Measurements from ENCODE around the gene BANP. TPM values are rescaled to one million over a fixed set of nuclear protein-coding genes. Genes with fewer than 3 reads are reported as not detected.
"Not testable (repeated sequence)": the region's sequence is repeated elsewhere in the genome, so short reads cannot be mapped to it uniquely, and the experiment has no call there.

BANP gene
- total RNA-seq, 1 donor from 2014 or later = 25.5 TPM

GRCh38 chr16:88038526-88038908 lies 87.3 kb downstream of the BANP start:
- not testable (repeated sequence) for H3K27me3 Mint-ChIP-seq (ENCODE audit: unreplicated experiment); H3K36me3 Mint-ChIP-seq (ENCODE audit: unreplicated experiment); H3K9me3 Mint-ChIP-seq (ENCODE audit: unreplicated experiment); DNase-seq; H3K4me3 Mint-ChIP-seq (ENCODE audit: unreplicated experiment); H3K27ac Mint-ChIP-seq (ENCODE audit: unreplicated experiment)
- peaks cover 18% of the 10 kb centered on the region for H3K4me1 Mint-ChIP-seq (ENCODE audit: low read depth, unreplicated experiment)

- DNase-seq = no peak
- no peak for TF ChIP-seq CTCF (IDR thresholded peaks at IDR 0.05; ENCODE audit: partially characterized antibody, unreplicated experiment)
- Mint-ChIP-seq H3K9me3 (ENCODE audit: unreplicated experiment) (no peaks in the 10 kb centered on the region), H3K36me3 (ENCODE audit: unreplicated experiment) (no peaks in the 10 kb centered on the region), H3K27me3 (ENCODE audit: unreplicated experiment) (peaks cover 9% of the 10 kb centered on the region), H3K27ac (ENCODE audit: unreplicated experiment) (no peak overlapping the region), H3K4me1 (ENCODE audit: low read depth, unreplicated experiment) (peaks cover 26% of the 10 kb centered on the region), H3K4me3 (ENCODE audit: unreplicated experiment) (no peak overlapping the region)
Measured at GRCh38 chr16:88039591-88039990, 88.4 kb downstream of the BANP start.

GRCh38 chr16:88040196-88040876 lies 89.1 kb downstream of the BANP start:
- H3K36me3 Mint-ChIP-seq (ENCODE audit: unreplicated experiment); H3K4me3 Mint-ChIP-seq (ENCODE audit: unreplicated experiment); H3K9me3 Mint-ChIP-seq (ENCODE audit: unreplicated experiment); H3K27me3 Mint-ChIP-seq (ENCODE audit: unreplicated experiment); DNase-seq: not testable (repeated sequence)
- H3K4me1 Mint-ChIP-seq (ENCODE audit: low read depth, unreplicated experiment) = peaks cover 27% of the 10 kb centered on the region
- peak overlapping the region; percentile 33 for H3K27ac Mint-ChIP-seq (ENCODE audit: unreplicated experiment)

DNA sequence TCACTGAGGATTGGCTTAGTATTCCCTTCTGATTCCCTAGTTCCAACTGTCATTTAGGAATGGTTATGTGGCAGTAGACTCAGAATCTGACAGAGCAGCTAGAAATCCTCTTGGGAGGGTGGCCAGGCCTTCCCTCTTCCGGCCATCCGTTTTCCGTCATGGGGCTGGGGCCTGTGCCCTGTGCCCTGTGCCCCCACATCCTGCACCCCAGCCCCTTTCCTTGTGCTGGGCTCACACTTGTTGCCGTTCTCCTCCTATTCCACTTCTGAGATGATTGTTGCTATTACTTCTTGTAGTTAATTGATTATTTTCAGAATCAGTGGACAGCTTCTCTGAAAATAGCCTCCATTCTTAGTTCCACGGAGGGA lies 89.6 kb downstream of the BANP start:
- Mint-ChIP-seq H3K27ac (ENCODE audit: unreplicated experiment) (peak overlapping the region; percentile 33), H3K4me1 (ENCODE audit: low read depth, unreplicated experiment) (peaks cover 27% of the 10 kb centered on the region)
- H3K27me3 Mint-ChIP-seq (ENCODE audit: unreplicated experiment); H3K4me3 Mint-ChIP-seq (ENCODE audit: unreplicated experiment); DNase-seq; H3K36me3 Mint-ChIP-seq (ENCODE audit: unreplicated experiment); H3K9me3 Mint-ChIP-seq (ENCODE audit: unreplicated experiment): not testable (repeated sequence)

- not testable (repeated sequence) for H3K27me3 Mint-ChIP-seq (ENCODE audit: unreplicated experiment); H3K9me3 Mint-ChIP-seq (ENCODE audit: unreplicated experiment); H3K27ac Mint-ChIP-seq (ENCODE audit: unreplicated experiment); H3K36me3 Mint-ChIP-seq (ENCODE audit: unreplicated experiment); H3K4me3 Mint-ChIP-seq (ENCODE audit: unreplicated experiment); DNase-seq
- H3K4me1 Mint-ChIP-seq (ENCODE audit: low read depth, unreplicated experiment) = peaks cover 27% of the 10 kb centered on the region
Measured at GRCh38 chr16:88041506-88041905, 90.3 kb downstream of the BANP start.

- H3K4me3 Mint-ChIP-seq (ENCODE audit: unreplicated experiment); H3K27me3 Mint-ChIP-seq (ENCODE audit: unreplicated experiment); DNase-seq; H3K36me3 Mint-ChIP-seq (ENCODE audit: unreplicated experiment); H3K27ac Mint-ChIP-seq (ENCODE audit: unreplicated experiment); H3K9me3 Mint-ChIP-seq (ENCODE audit: unreplicated experiment): not testable (repeated sequence)
- peaks cover 27% of the 10 kb centered on the region for H3K4me1 Mint-ChIP-seq (ENCODE audit: low read depth, unreplicated experiment)
Measured at GRCh38 chr16:88041986-88042562, 90.8 kb downstream of the BANP start.

DNA sequence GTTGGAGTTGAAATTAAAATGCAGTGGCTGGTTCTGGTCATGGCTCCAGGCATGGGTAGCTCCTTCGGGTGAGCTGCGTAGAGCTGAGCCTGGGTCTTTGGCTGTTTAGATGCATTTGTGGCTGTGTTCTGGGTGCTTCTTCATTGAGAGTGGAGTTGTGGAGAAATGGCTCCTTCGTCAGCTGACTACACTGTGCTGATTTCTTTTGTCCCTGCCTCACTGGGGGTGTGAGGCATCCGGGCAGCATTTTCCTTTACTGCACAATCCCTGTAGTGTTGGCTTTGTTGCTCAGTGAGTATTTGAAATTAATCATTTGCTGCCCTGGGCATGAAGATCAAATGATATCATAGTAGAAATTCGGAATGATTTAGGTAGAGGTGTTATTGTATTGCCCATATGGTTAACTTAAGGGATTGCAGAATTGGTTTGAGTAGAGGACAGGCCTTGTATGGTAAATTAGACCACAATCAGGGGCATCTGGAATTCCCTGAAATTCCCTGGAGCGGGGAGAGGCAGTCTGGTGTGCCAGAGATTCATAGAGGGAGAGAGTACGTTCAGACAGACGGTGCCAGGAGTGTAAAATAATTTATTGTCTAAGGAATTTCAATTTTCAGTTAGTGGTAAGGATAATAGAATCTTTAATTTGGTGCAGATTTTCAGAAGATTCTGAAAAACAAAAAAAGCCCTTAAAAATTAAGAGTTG lies 92.1 kb downstream of the BANP start:
- peak overlapping the region; percentile 82 for H3K27ac Mint-ChIP-seq (ENCODE audit: unreplicated experiment)
- H3K27me3 Mint-ChIP-seq (ENCODE audit: unreplicated experiment); H3K36me3 Mint-ChIP-seq (ENCODE audit: unreplicated experiment): not testable (repeated sequence)

DNA sequence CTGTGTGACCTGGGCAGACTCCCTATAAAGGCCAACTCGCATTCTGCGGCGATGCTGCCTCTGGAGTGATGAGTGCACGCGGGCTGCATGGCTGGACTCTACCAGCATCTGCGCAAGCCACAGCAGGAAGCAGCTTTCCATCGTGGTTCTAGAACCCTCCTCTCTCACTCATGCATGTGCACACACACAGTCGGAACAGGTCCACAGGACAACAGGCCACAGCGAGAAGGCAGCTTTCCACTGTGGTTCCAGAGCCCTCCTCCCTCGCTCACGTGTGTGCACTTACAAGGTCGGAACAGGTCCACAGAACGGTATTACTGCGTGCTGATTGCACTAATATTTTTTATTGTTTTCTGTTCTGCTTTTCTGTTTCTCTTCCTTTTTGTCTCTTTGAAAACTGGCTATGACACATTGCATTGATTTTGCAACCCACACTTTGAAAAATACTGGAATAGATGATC lies 92.9 kb downstream of the BANP start:
- DNase-seq; H3K27me3 Mint-ChIP-seq (ENCODE audit: unreplicated experiment); H3K4me3 Mint-ChIP-seq (ENCODE audit: unreplicated experiment); H3K27ac Mint-ChIP-seq (ENCODE audit: unreplicated experiment); H3K9me3 Mint-ChIP-seq (ENCODE audit: unreplicated experiment): not testable (repeated sequence)
- Mint-ChIP-seq H3K4me1 (ENCODE audit: low read depth, unreplicated experiment) (peaks cover 27% of the 10 kb centered on the region), H3K36me3 (ENCODE audit: unreplicated experiment) (peaks cover 12% of the 10 kb centered on the region)

More for the DNA sequence above, 92.1 kb downstream of the BANP start:
- peak overlapping the region; percentile 52 for H3K4me3 Mint-ChIP-seq (ENCODE audit: unreplicated experiment)
- peaks cover 27% of the 10 kb centered on the region for H3K4me1 Mint-ChIP-seq (ENCODE audit: low read depth, unreplicated experiment)
- not testable (repeated sequence) for DNase-seq; H3K9me3 Mint-ChIP-seq (ENCODE audit: unreplicated experiment)

GRCh38 chr16:88045361-88045760 lies 94.1 kb downstream of the BANP start:
- H3K9me3 Mint-ChIP-seq (ENCODE audit: unreplicated experiment) = not testable (repeated sequence)

More at GRCh38 chr16:88045361-88045760, 94.1 kb downstream of the BANP start:
- H3K36me3 Mint-ChIP-seq (ENCODE audit: unreplicated experiment) = peaks cover 12% of the 10 kb centered on the region
- DNase-seq; H3K27ac Mint-ChIP-seq (ENCODE audit: unreplicated experiment); H3K4me3 Mint-ChIP-seq (ENCODE audit: unreplicated experiment); H3K27me3 Mint-ChIP-seq (ENCODE audit: unreplicated experiment): not testable (repeated sequence)
- peaks cover 24% of the 10 kb centered on the region for H3K4me1 Mint-ChIP-seq (ENCODE audit: low read depth, unreplicated experiment)
